NB4 (cell line): ENCODE measurements around the gene APC.

Experiments used
- DNase-seq: peaks from one replicate; pipeline ENCODE4 v3.0.0; 2010; ENCODE audit warnings: low read depth
- H3K4me3 ChIP-seq: one replicate; pipeline ENCODE4 v1.5.1; 2011; ENCODE audit warnings: mild to moderate bottlenecking, low read depth, low read length, moderate library complexity
- MYC ChIP-seq: IDR thresholded peaks from 2 replicates; pipeline ENCODE4 v1.6.1; 2011; ENCODE audit warnings: low read depth, low read length
- POLR2A ChIP-seq: IDR thresholded peaks from 2 replicates; pipeline ENCODE4 v1.6.1; 2011; ENCODE audit warnings: mild to moderate bottlenecking; ENCODE audit not compliant: insufficient read length; ENCODE audit errors: extremely low read depth
- TF ChIP-seq, protein P1 (sequence below): IDR thresholded peaks from one replicate; pipeline ENCODE4 v1.5.1; 2012; ENCODE audit warnings: low read depth, low read length
- TF ChIP-seq, protein P2 (sequence below): IDR thresholded peaks from 2 replicates; pipeline ENCODE4 v1.6.1; 2011; ENCODE audit warnings: low read depth, low read length

The APC gene

DNA sequence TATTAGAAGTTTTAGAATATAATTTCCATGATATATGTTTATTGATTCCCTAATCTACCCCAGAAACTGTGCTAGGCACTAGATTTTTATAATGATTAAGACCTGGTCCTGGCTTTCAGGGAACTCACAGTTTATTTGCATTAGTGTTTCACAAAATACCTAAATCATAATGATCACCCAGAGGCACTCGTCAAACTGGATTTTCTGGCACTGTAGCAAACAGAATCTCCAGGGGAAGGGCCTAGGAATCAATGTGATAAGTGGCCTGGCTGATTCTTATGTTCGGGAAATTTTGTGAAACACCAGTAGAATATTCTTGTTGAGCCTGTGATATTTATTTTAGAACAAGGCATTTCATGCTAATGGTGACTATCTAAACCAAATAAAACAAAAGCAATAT lies 86.0 kb downstream of the APC start:
- H3K4me3 ChIP-seq, result no peak overlapping the region
- TF ChIP-seq MYC, result no peak
- no peak for TF ChIP-seq POLR2A
- TF ChIP-seq, protein P1, sequence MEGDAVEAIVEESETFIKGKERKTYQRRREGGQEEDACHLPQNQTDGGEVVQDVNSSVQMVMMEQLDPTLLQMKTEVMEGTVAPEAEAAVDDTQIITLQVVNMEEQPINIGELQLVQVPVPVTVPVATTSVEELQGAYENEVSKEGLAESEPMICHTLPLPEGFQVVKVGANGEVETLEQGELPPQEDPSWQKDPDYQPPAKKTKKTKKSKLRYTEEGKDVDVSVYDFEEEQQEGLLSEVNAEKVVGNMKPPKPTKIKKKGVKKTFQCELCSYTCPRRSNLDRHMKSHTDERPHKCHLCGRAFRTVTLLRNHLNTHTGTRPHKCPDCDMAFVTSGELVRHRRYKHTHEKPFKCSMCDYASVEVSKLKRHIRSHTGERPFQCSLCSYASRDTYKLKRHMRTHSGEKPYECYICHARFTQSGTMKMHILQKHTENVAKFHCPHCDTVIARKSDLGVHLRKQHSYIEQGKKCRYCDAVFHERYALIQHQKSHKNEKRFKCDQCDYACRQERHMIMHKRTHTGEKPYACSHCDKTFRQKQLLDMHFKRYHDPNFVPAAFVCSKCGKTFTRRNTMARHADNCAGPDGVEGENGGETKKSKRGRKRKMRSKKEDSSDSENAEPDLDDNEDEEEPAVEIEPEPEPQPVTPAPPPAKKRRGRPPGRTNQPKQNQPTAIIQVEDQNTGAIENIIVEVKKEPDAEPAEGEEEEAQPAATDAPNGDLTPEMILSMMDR, result no peak
- TF ChIP-seq, protein P2, sequence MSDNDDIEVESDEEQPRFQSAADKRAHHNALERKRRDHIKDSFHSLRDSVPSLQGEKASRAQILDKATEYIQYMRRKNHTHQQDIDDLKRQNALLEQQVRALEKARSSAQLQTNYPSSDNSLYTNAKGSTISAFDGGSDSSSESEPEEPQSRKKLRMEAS, result no peak
- no peak for DNase-seq

DNA sequence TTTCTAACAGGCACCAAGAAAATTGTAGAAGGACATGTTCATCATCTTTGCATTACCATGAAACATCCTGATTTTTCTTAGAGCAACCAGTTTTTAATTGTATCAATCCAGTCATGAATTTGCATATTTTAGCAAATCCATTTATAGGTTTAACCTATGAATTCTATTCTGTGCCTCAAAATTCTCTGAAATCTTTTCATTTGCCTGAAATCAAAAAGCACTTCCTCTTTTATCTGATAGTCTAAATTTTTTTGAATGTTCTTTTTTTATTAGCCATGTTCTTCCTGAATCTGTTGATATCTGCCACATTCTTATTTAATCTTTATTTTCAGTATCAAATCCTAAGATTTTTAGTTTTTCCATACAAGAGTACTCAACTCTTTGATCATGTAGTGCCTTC lies 86.5 kb downstream of the APC start:
- TF ChIP-seq POLR2A (no peak), MYC (no peak)
- TF ChIP-seq, protein P1, result no peak
- TF ChIP-seq, protein P2, result no peak
- H3K4me3 ChIP-seq, result no peak overlapping the region
- DNase-seq, result no peak

DNA sequence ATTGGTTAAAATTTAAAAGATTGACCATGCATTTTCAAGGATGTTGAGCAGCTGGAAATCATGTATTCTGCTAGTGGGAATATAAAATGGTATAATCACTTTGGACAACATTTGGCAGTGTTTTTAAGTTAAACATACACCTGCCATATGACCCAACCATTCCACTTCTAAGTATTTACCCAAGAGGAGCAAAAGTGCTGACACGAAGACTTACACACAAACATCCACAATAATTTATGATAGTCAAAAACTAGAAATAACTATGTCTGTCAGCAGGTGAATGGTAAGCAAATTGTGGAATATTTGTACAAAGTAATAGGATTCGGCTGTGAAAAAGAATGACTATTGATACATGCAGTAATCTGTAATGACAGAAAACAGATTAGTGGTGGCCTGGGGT lies 92.7 kb downstream of the APC start:
- DNase-seq, result no peak
- no peak for TF ChIP-seq POLR2A
- TF ChIP-seq, protein P2, result no peak
- TF ChIP-seq MYC, result no peak
- TF ChIP-seq, protein P1, result no peak
- H3K4me3 ChIP-seq, result no peak overlapping the region

DNA sequence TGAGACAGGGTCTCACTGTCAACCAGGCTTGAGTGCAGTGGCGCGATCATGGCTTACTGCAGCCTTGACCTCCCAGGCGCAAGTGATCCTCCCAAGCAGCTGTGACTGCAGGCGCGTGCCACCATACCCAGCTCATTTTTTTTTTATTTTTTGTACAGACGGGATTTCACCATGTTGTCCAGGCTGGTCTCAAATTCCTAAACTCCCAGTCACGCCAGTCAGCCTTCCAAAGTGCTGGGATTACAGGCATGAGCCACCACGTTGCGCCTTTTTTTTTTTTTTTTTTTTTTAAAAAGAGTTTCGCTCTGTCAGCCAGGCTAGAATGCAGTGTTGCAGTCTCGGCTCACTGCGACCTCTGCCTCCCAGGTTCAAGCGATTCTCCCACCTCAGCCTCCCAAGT lies 96.3 kb downstream of the APC start:
- H3K4me3 ChIP-seq, result no peak overlapping the region
- TF ChIP-seq POLR2A (no peak), MYC (no peak)
- TF ChIP-seq, protein P2, result no peak
- TF ChIP-seq, protein P1, result no peak
- DNase-seq, result no peak

DNA sequence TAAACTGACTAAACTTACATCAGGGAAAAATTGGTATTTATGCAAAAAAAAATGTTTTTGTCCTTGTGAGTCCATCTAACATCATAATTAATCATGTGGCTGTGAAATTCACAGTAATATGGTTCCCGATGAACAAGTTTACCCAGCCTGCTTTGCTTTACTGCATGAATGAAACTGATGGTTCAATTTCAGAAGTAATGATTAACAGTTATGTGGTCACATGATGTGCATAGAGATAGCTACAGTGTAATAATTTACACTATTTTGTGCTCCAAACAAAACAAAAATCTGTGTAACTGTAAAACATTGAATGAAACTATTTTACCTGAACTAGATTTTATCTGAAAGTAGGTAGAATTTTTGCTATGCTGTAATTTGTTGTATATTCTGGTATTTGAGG lies 106.8 kb downstream of the APC start:
- DNase-seq, result no peak
- TF ChIP-seq, protein P1, result no peak
- TF ChIP-seq, protein P2, result no peak
- TF ChIP-seq POLR2A (no peak), MYC (no peak)
- no peak overlapping the region for H3K4me3 ChIP-seq

DNA sequence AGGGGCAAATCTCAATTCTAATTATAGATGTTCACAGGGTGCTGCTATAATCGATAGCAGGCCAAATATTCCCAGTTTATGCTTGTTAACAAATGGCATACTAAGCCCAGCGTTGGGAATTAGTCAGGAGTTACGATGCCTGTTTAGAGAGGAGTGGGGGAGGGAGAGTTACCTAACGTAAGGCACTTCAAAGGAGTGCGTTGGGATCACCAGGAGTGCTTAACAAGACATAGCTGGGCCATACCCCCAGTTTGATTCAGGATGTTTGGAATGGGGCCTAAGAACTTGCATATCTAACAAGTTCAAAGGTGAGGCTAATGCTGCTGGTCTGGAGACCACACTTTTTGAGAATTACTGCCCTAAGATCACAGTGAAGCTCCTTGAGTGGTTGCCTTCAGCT lies 108.9 kb downstream of the APC start:
- no peak overlapping the region for H3K4me3 ChIP-seq
- TF ChIP-seq, protein P2, result no peak
- TF ChIP-seq, protein P1, result no peak
- TF ChIP-seq MYC (no peak), POLR2A (no peak)
- no peak for DNase-seq
